Heart right ventricle (tissue), 16 donors: ENCODE results near the gene ANXA4. TPM values are rescaled to one million over a fixed set of nuclear protein-coding genes. Genes with fewer than 3 reads are reported as not detected.

Experiments
- ATAC-seq, 8 donors: fragments of 200-7000 bp; cut with Tn5 transposase; one replicate each; pipeline ENCODE4 v1.9.1; 2020; ENCODE audit warnings: mild to moderate bottlenecking in 8 of 8, moderate library complexity in 8 of 8, moderate number of reproducible peaks in 1 of 8
- DNase-seq, 2 donors: peaks; one replicate each; pipeline ENCODE4 v3.0.0-alpha.2; 2020
- H3K27ac ChIP-seq, 10 donors: fragments of 200-600 bp; sonication (generic) in 2 of 10; one replicate each; pipeline versions ENCODE4 v1.5.0 to v1.8.0; 2020 to 2022; ENCODE audit warnings: mild to moderate bottlenecking in 3 of 10
- H3K27me3 ChIP-seq, 7 donors: fragments of 200-600 bp; one replicate each; pipeline ENCODE4 v1.8.0; 2021 to 2022; ENCODE audit warnings: mild to moderate bottlenecking in 2 of 7
- H3K36me3 ChIP-seq, 9 donors: fragments of 200-600 bp; sonication (generic) in 1 of 9; one replicate each; pipeline versions ENCODE4 v1.5.0 to v1.8.0; 2020 to 2022; ENCODE audit warnings: mild to moderate bottlenecking in 2 of 9
- H3K4me1 ChIP-seq, 9 donors: fragments of 200-600 bp; sonication (generic) in 1 of 9; one replicate each; pipeline versions ENCODE4 v1.5.0 to v1.8.0; 2020 to 2022; ENCODE audit warnings: mild to moderate bottlenecking in 4 of 9
- H3K4me3 ChIP-seq, 10 donors: fragments of 200-600 bp; sonication (generic) in 2 of 10; one replicate each; pipeline versions ENCODE4 v1.5.0 to v1.8.0; 2020 to 2022; ENCODE audit warnings: mild to moderate bottlenecking in 7 of 10, moderate library complexity in 2 of 10
- H3K9me3 ChIP-seq, 11 donors: fragments of 200-600 bp in 10 of 11; sonication (generic) in 2 of 11; one replicate each; pipeline versions ENCODE4 v1.5.0 to v1.8.0; 2013 to 2022; ENCODE audit warnings: mild to moderate bottlenecking in 2 of 11, control low read depth in 1 of 11, moderate library complexity in 1 of 11
- CTCF ChIP-seq, 9 donors: fragments of 200-600 bp; sonication (generic) in 2 of 9; IDR thresholded peaks; one replicate each; pipeline versions ENCODE4 v1.5.0 to v1.8.0; 2021 to 2022; ENCODE audit warnings: antibody characterized with exemption in 9 of 9, mild to moderate bottlenecking in 5 of 9, moderate library complexity in 1 of 9
- WGBS, 2 donors: extraction: QIAGEN DNeasy Blood & Tissue Kit; methylation state at CpG; one replicate each; pipeline ENCODE4 v1.1.7; 2013; ENCODE audit warnings: inconsistent platforms in 1 of 2; 5-methylcytosine and 5-hydroxymethylcytosine counted together
- intact Hi-C, 10 donors: fragments of 100-400 bp; cut with DNase I; formaldehyde crosslinking; loops; one replicate each; pipeline versions ENCODE4 v1.11.1 to v1.14.2; 2022
- polyA plus RNA-seq, 2 donors: library from polyadenylated mRNA; stranded (reverse); fragments of 200-250 nt; gene quantifications; one replicate each; pipeline ENCODE4 v1.2.3, GENCODE V29; 2013
- total RNA-seq, 10 donors: library from RNA; stranded (reverse); fragmentation: NEBNext Ultra II Directional in 3 of 10; extraction: Animal tissue kit (Norgen Biotek cat#: 25700) in 3 of 10; gene quantifications; one replicate each; pipeline versions ENCODE4 v1.2.1 to v1.2.4, GENCODE V29; 2021 to 2023
- donor health status: Arrhythmogenic right ventricular cardiomyopathy.
- donor health status: ischemic (EF 13 %, LVEDD 7.1; RV severe dilation, severe dysfunction).
- donor health status: healthy with polysubstance abuse.
- donor health status: DM: no; HTN: yes; CAD: no.
- donor health status: DM: no; HTN: no; CAD: no.
- donor health status: ischemic (EF 25% LVEDD 6.9; RV normal size, moderate dysfunction).
- donor health status: ischemic (EF 25% LVEDD 5.7; RV mildly dilated, moderate dysfunction).
- donor health status: healthy.
- donor health status: DM: yes; HTN: yes; CAD: no.
- donor health status: Ischemic cardiomyopathy.
- donor health status: ischemic (EF 35%, LVEDD 5.7; RV mildly dilated, moderate dysfunction).
- donor health status: nonischemic (EF 11% LVEDD 7.7; RV severe dilation, severe dysfunction).
- donor health status: DM: yes; HTN: yes; CAD: no.
- donor health status: PGD.
- donor health status: ischemic (EF 29% LVEDD 5.4; RV normal size, mild dysfunction).
- donor health status: nonischemic (EF 23%, LVEDD 6.1; RV moderate dilation, normal function).

The ANXA4 gene
- total and polyA plus RNA-seq, 12 donors = 12.0 to 36.7 (median 22.6) TPM

- Histone ChIP-seq H3K36me3 (peaks cover 0 to 42% (median 0%) of the 10 kb centered on the region in 9 donors), H3K9me3 (no peaks in the 10 kb centered on the region), H3K27ac (no peak overlapping the region), H3K27me3 (no peaks in the 10 kb centered on the region), H3K4me1 (peaks cover 0 to 15% (median 10%) of the 10 kb centered on the region in 9 donors), H3K4me3 (no peak overlapping the region)
- WGBS, 2 donors = 89 to 92% methylated on average over 2 of the region's 2 CpGs
- ATAC-seq = no peak
- intact Hi-C loops = no loop called here
- TF ChIP-seq CTCF (IDR thresholded peaks at IDR 0.05) = no peak
- DNase-seq = no peak
Measured at GRCh38 chr2:69785358-69785757, 43.4 kb downstream of the ANXA4 start.

- Histone ChIP-seq H3K4me1 (peaks cover 0 to 23% (median 18%) of the 10 kb centered on the region in 9 donors), H3K36me3 (peaks cover 0 to 42% (median 0%) of the 10 kb centered on the region in 9 donors), H3K27ac (no peak overlapping the region), H3K4me3 (no peak overlapping the region), H3K9me3 (no peaks in the 10 kb centered on the region), H3K27me3 (no peaks in the 10 kb centered on the region)
- ATAC-seq (no peak), DNase-seq (no peak)
- intact Hi-C loops = no loop called here
- no peak for TF ChIP-seq CTCF (IDR thresholded peaks at IDR 0.05)
- 70 to 74% methylated on average over 4 of the region's 4 CpGs for WGBS, 2 donors
Measured at GRCh38 chr2:69786052-69786560, 44.2 kb downstream of the ANXA4 start.

GRCh38 chr2:69789175-69789721, 47.3 kb downstream of the ANXA4 start:
- peak overlapping the region in 9 of 10 donors; percentile 32 to 84 (median 75) for H3K27ac ChIP-seq
- TF ChIP-seq CTCF (IDR thresholded peaks at IDR 0.05) = no peak
- DNase-seq (no peak), ATAC-seq (peak in 7 of 8 donors; percentile 45 to 80 (median 61))
- peaks cover 0 to 45% (median 0%) of the 10 kb centered on the region in 9 donors for H3K36me3 ChIP-seq
- H3K4me3 ChIP-seq = peak overlapping the region in 1 of 10 donors; percentile 10
- 75 to 76% methylated on average over 7 of the region's 7 CpGs for WGBS, 2 donors
- H3K27me3 ChIP-seq = no peaks in the 10 kb centered on the region
- H3K4me1 ChIP-seq = peaks cover 0 to 25% (median 20%) of the 10 kb centered on the region in 9 donors
- intact Hi-C loops = no loop called here
- H3K9me3 ChIP-seq = no peaks in the 10 kb centered on the region

- no peaks in the 10 kb centered on the region for H3K9me3 ChIP-seq
- intact Hi-C loops = no loop called here
- 51 to 65% methylated on average over 7 of the region's 7 CpGs for WGBS, 2 donors
- H3K27me3 ChIP-seq = no peaks in the 10 kb centered on the region
- TF ChIP-seq CTCF (IDR thresholded peaks at IDR 0.05) = no peak
- peaks cover 0 to 39% (median 0%) of the 10 kb centered on the region in 9 donors for H3K36me3 ChIP-seq
- H3K4me3 ChIP-seq = peak overlapping the region in 5 of 10 donors; percentile 2 to 18 (median 10)
- ATAC-seq (peak in 7 of 8 donors; percentile 28 to 77 (median 60)), DNase-seq (no peak)
- peak overlapping the region; percentile 32 to 84 (median 74) for H3K27ac ChIP-seq
- peaks cover 0 to 25% (median 20%) of the 10 kb centered on the region in 9 donors for H3K4me1 ChIP-seq
Measured at GRCh38 chr2:69789772-69790600, 48.1 kb downstream of the ANXA4 start.
